GM12878 (cell line): ENCODE results near the gene CCNB1IP1. TPM values are rescaled to one million over a fixed set of nuclear protein-coding genes. Genes with fewer than 3 reads are reported as not detected.

ENCODE experiments used
- ATAC-seq: fragments of 200-7000 bp; cut with Tn5 transposase; 3 replicates; pipeline ENCODE4 v1.9.1; 2020; ENCODE audit warnings: mild to moderate bottlenecking, moderate library complexity
- BruUV-seq: library from RNA; stranded (reverse); fragments of 400-500 nt; replicated peaks from 2 replicates; lab custom pipeline; 2021; lab: Mats Ljungman, UMichigan
- CTCF ChIA-PET: fragments of 300-600 bp; sonication (Branson Sonifier 250); formaldehyde crosslinking; extraction: SDS; loops from one replicate; lab custom pipeline; 2021; ENCODE audit warnings: inconsistent platforms; lab: Yijun Ruan, JAX
- POLR2A ChIA-PET: fragments of 350-600 bp; formaldehyde crosslinking; extraction: SDS; loops from one replicate; lab custom pipeline; 2021; ENCODE audit warnings: inconsistent platforms; lab: Charles Lee
- RAD21 ChIA-PET: fragments of 300-600 bp; sonication (Branson Sonifier 250); formaldehyde crosslinking; loops from one replicate; lab custom pipeline; 2023; ENCODE audit warnings: antibody characterized with exemption; ENCODE audit not compliant: unreplicated experiment; lab: Charles Lee
- SMC1A ChIA-PET: fragments of 300-600 bp; sonication (Branson Sonifier 250); formaldehyde crosslinking; loops from one replicate; lab custom pipeline; 2023; ENCODE audit not compliant: unreplicated experiment, uncharacterized antibody; lab: Charles Lee
- DNase-seq: peaks from one replicate; pipeline ENCODE4 v3.0.0-alpha.2; 2011; ENCODE audit warnings: low read depth, low spot score
- FAIRE-seq: peaks from 3 replicates; lab custom pipeline; 2011; peaks lifted over from hg19 to GRCh38; lab: Jason Lieb, UNC
- H2AFZ ChIP-seq: 2 replicates; pipeline ENCODE4 v1.6.0; 2011; ENCODE audit warnings: low read depth, low read length, control low read depth; ENCODE audit not compliant: control insufficient read depth
- H3K27ac ChIP-seq: 2 replicates; pipeline ENCODE4 v1.5.1; 2011; ENCODE audit warnings: control low read depth; ENCODE audit not compliant: control insufficient read depth, insufficient read depth
- H3K27me3 ChIP-seq, 2 experiments: replicated peaks in 1 of 2; 2 replicates each; pipeline versions ENCODE4 v1.6.0 to v1.6.1; 2011; ENCODE audit warnings: low read length in 1 of 2; ENCODE audit not compliant: control insufficient read depth in 2 of 2, insufficient read depth in 2 of 2
- H3K36me3 ChIP-seq, 2 experiments: 2 replicates each; pipeline ENCODE4 v1.5.1; 2011; ENCODE audit warnings: low read length in 1 of 2; ENCODE audit not compliant: control insufficient read depth in 2 of 2, insufficient read depth in 2 of 2
- H3K4me1 ChIP-seq: 2 replicates; pipeline ENCODE4 v1.6.1; 2011; ENCODE audit warnings: mild to moderate bottlenecking, low read length, moderate library complexity, mixed read lengths; ENCODE audit not compliant: control insufficient read depth, insufficient read depth
- H3K4me2 ChIP-seq: 2 replicates; pipeline ENCODE4 v1.6.0; 2011; ENCODE audit warnings: control low read depth; ENCODE audit not compliant: control insufficient read depth, insufficient read depth
- H3K4me3 ChIP-seq: fragments of 200-600 bp; sonication (generic); 2 replicates; pipeline ENCODE4 v1.5.1; 2016
- H3K79me2 ChIP-seq: 2 replicates; pipeline ENCODE4 v1.6.0; 2011; ENCODE audit warnings: low read length; ENCODE audit not compliant: control insufficient read depth, insufficient read depth
- H3K9ac ChIP-seq: 2 replicates; pipeline ENCODE4 v1.8.0; 2011; ENCODE audit warnings: low read length, control low read depth, mixed read lengths; ENCODE audit not compliant: control insufficient read depth, insufficient read depth
- H3K9me3 ChIP-seq: replicated peaks from 3 replicates; pipeline ENCODE4 v1.5.1; 2011; ENCODE audit warnings: mild to moderate bottlenecking, low read length; ENCODE audit not compliant: control insufficient read depth, insufficient read depth
- H4K20me1 ChIP-seq: 2 replicates; pipeline ENCODE4 v1.6.0; 2011; ENCODE audit not compliant: control insufficient read depth, insufficient read depth
- IKZF1 ChIP-seq: fragments of 450-650 bp; conservative IDR thresholded peaks from 2 replicates; pipeline ENCODE4 v1.6.1; 2017; ENCODE audit warnings: antibody characterized with exemption, mild to moderate bottlenecking
- POLR2AphosphoS2 ChIP-seq: IDR thresholded peaks from 2 replicates; pipeline ENCODE4 v1.6.1; 2011; ENCODE audit warnings: low read depth, mild to moderate bottlenecking, low read length, improper control_type of control experiment, moderate library complexity
- SIX5 ChIP-seq: IDR thresholded peaks from 2 replicates; pipeline ENCODE4 v1.6.1; 2011; ENCODE audit warnings: mild to moderate bottlenecking, low read depth, low read length, moderate library complexity; ENCODE audit not compliant: severe bottlenecking
- WGBS: methylation state at CpG from one replicate; pipeline ENCODE4 v1.1.6; 2016; ENCODE audit warnings: low lambda C conversion rate; ENCODE audit not compliant: insufficient replicate concordance, insufficient coverage; ENCODE audit errors: missing lambda C conversion rate; 5-methylcytosine and 5-hydroxymethylcytosine counted together
- in situ Hi-C: fragments of 300-500 bp; cut with MboI; formaldehyde crosslinking; loops from 9 replicates; pipeline ENCODE4 v1.14.3; 2018; ENCODE audit warnings: mixed read lengths
- intact Hi-C: fragments of 100-400 bp; cut with micrococcal nuclease; formaldehyde crosslinking; loops from one replicate; pipeline ENCODE4 v1.14.2; 2022; ENCODE audit not compliant: unreplicated experiment
- polyA plus RNA-seq, 11 experiments: library from polyadenylated mRNA; depleted of rRNA in 4 of 11; unstranded in 6 of 11; stranded (reverse) in 5 of 11; fragments of >200 nt; fragmentation: Nextera tagmentation in 4 of 11; fragmentation: Illumina TruSeq in 1 of 11; extraction: Ambion mirVana in 4 of 11; extraction: Trizol in 1 of 11; gene quantifications; 1 replicate in 1 of 11; 2 replicates in 10 of 11; pipeline versions ENCODE4 v1.2.1 to v1.2.3, GENCODE V29; 2011 to 2016; ENCODE audit warnings: inconsistent platforms in 2 of 11, missing spikeins in 2 of 11, low read depth in 1 of 11
- total RNA-seq, 4 experiments: library from RNA; depleted of rRNA in 3 of 4; stranded (reverse); fragments of >200 nt in 3 of 4; fragmentation: Illumina TruSeq in 1 of 4; extraction: Trizol in 1 of 4; gene quantifications; 2 replicates each; pipeline versions ENCODE4 v1.2.1 to v1.2.3, GENCODE V29; 2013 to 2021
- TF ChIP-seq, protein P1 (sequence below): fragments of 450-650 bp; formaldehyde crosslinking; IDR thresholded peaks from 2 replicates; pipeline ENCODE4 v1.5.0; 2022; ENCODE audit warnings: mild to moderate bottlenecking, missing genetic modification characterization
- TF ChIP-seq, protein P2 (sequence below): fragments of 450-650 bp; IDR thresholded peaks from 2 replicates; pipeline ENCODE4 v1.6.1; 2017; ENCODE audit warnings: borderline replicate concordance

Gene CCNB1IP1
- total and polyA plus RNA-seq, 10 of the 15 experiments (the other 5 are each of a cell fraction or from before 2014, with no cell fraction given), result 20.4 to 165 (median 86.5) TPM

DNA sequence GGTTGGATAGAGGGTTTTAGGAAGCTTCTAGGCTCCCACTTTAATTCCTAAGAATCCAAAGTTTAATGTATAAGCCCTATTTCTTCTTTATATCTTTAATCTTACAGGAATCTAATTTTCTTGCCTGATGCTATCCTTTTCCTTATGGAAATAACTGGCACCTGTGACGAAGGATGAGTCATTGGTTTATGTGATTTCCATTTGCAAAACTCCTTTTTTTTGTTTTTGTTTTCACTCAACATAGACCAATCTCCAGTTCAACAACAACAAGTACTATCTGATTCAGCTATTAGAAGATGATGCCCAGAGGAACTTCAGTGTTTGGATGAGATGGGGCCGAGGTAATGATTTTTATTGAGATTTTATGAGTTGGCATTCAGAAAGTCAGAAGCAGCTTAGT lies 17.2 kb upstream of the CCNB1IP1 start:
- intact Hi-C loops, result no loop called here
- H3K79me2 ChIP-seq, result no peaks in the 10 kb centered on the region
- TF ChIP-seq, protein P1, sequence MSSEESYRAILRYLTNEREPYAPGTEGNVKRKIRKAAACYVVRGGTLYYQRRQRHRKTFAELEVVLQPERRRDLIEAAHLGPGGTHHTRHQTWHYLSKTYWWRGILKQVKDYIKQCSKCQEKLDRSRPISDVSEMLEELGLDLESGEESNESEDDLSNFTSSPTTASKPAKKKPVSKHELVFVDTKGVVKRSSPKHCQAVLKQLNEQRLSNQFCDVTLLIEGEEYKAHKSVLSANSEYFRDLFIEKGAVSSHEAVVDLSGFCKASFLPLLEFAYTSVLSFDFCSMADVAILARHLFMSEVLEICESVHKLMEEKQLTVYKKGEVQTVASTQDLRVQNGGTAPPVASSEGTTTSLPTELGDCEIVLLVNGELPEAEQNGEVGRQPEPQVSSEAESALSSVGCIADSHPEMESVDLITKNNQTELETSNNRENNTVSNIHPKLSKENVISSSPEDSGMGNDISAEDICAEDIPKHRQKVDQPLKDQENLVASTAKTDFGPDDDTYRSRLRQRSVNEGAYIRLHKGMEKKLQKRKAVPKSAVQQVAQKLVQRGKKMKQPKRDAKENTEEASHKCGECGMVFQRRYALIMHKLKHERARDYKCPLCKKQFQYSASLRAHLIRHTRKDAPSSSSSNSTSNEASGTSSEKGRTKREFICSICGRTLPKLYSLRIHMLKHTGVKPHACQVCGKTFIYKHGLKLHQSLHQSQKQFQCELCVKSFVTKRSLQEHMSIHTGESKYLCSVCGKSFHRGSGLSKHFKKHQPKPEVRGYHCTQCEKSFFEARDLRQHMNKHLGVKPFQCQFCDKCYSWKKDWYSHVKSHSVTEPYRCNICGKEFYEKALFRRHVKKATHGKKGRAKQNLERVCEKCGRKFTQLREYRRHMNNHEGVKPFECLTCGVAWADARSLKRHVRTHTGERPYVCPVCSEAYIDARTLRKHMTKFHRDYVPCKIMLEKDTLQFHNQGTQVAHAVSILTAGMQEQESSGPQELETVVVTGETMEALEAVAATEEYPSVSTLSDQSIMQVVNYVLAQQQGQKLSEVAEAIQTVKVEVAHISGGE, result no peak
- TF ChIP-seq, protein P2, sequence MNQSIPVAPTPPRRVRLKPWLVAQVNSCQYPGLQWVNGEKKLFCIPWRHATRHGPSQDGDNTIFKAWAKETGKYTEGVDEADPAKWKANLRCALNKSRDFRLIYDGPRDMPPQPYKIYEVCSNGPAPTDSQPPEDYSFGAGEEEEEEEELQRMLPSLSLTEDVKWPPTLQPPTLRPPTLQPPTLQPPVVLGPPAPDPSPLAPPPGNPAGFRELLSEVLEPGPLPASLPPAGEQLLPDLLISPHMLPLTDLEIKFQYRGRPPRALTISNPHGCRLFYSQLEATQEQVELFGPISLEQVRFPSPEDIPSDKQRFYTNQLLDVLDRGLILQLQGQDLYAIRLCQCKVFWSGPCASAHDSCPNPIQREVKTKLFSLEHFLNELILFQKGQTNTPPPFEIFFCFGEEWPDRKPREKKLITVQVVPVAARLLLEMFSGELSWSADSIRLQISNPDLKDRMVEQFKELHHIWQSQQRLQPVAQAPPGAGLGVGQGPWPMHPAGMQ, result no peak
- no peak for TF ChIP-seq IKZF1
- TF ChIP-seq SIX5, result no peak
- no peak for TF ChIP-seq POLR2AphosphoS2
- CTCF ChIA-PET, result interaction anchor here (1.2 to 2.6 kb wide), 2 partner anchors 22 to 65 kb away, joined by 4 to 20 read pairs; no protein-coding TSS in a partner anchor
- SMC1A ChIA-PET, result interaction anchor here (0.9 to 2.4 kb wide), 5 partner anchors 15 to 249 kb away, joined by 3 to 13 read pairs (median 4); partner anchors contain the start of gene CCNB1IP1
- no peak overlapping the region for H3K9ac ChIP-seq
- H3K4me2 ChIP-seq, result no peak overlapping the region
- 98% methylated on average over 2 of the region's 2 CpGs for WGBS
- no peak overlapping the region for H2AFZ ChIP-seq
- in situ Hi-C loops, result no loop called here
- BruUV-seq, result no TSS peak
- no peak for FAIRE-seq
- no peaks in the 10 kb centered on the region for H3K27me3 ChIP-seq
- POLR2A ChIA-PET, result no interaction called here
- no peak for ATAC-seq
- no peak overlapping the region for H3K27ac ChIP-seq
- RAD21 ChIA-PET, result interaction anchor here (1.2 to 2.0 kb wide), 2 partner anchors 22 to 257 kb away, joined by 3 to 4 read pairs; no protein-coding TSS in a partner anchor
- H3K36me3 ChIP-seq, result peaks cover 10 to 20% of the 10 kb centered on the region in 2 experiments
- no peaks in the 10 kb centered on the region for H3K9me3 ChIP-seq
- no peaks in the 10 kb centered on the region for H3K4me1 ChIP-seq
- H3K4me3 ChIP-seq, result no peak overlapping the region
- DNase-seq, result no peak
- no peaks in the 10 kb centered on the region for H4K20me1 ChIP-seq
